K562 (cell line): Measurements from ENCODE around the gene BNC1. TPM values are rescaled to one million over a fixed set of nuclear protein-coding genes. Genes with fewer than 3 reads are reported as not detected.

Experiments
- ATAC-seq: fragments of 200-7000 bp; cut with Tn5 transposase; 3 replicates; pipeline ENCODE4 v1.9.1; 2020; ENCODE audit warnings: moderate library complexity
- BruUV-seq: library from RNA; stranded (reverse); fragments of 400-500 nt; replicated peaks from 2 replicates; lab custom pipeline; 2021; lab: Mats Ljungman, UMichigan
- CTCF ChIA-PET: fragments of 300-600 bp; formaldehyde crosslinking; extraction: SDS; loops from one replicate; lab custom pipeline; 2021; ENCODE audit warnings: low intra/inter-chr PET ratio; lab: Yijun Ruan, JAX
- POLR2A ChIA-PET: fragments of 300-600, 350-650 bp; sonication (Branson Sonifier 250); formaldehyde crosslinking; extraction: SDS; loops from one replicate; lab custom pipeline; 2021; ENCODE audit warnings: antibody characterized with exemption, inconsistent platforms; lab: Yijun Ruan, JAX
- DNase-seq, 4 experiments: peaks; one replicate each; pipeline versions ENCODE4 v3.0.0 to v3.0.0-alpha.2; 2011 to 2018; ENCODE audit warnings: low spot score in 3 of 4, mixed read lengths in 3 of 4; ENCODE audit errors: extremely low read depth in 1 of 4
- FAIRE-seq: peaks from 2 replicates; lab custom pipeline; 2011; peaks lifted over from hg19 to GRCh38; lab: Jason Lieb, UNC
- H2AFZ ChIP-seq: 2 replicates; pipeline ENCODE4 v1.6.0; 2011; ENCODE audit warnings: low read depth, low read length, control low read depth, inconsistent platforms
- H3K27ac ChIP-seq: fragments of 200-600 bp; 3 replicates; pipeline ENCODE4 v1.8.0; 2011; ENCODE audit warnings: low read depth, mild to moderate bottlenecking, control low read depth, inconsistent platforms, low read length, moderate library complexity, mixed read lengths; ENCODE audit errors: extremely low read depth
- H3K27me3 ChIP-seq, 2 experiments: fragments of 300-600 bp in 1 of 2; 2 replicates in 1 of 2; 3 replicates in 1 of 2; pipeline versions ENCODE4 v1.6.0 to v1.8.0; 2011; ENCODE audit warnings: inconsistent platforms in 2 of 2, low read length in 2 of 2, mild to moderate bottlenecking in 1 of 2, mixed read lengths in 1 of 2, moderate library complexity in 1 of 2; ENCODE audit not compliant: control insufficient read depth in 2 of 2, insufficient read depth in 2 of 2
- H3K36me3 ChIP-seq: fragments of 300-600 bp; 3 replicates; pipeline ENCODE4 v1.8.0; 2011; ENCODE audit warnings: mild to moderate bottlenecking, low read length, inconsistent platforms; ENCODE audit not compliant: control insufficient read depth, insufficient read depth
- H3K4me1 ChIP-seq, 2 experiments: fragments of 200-600 bp in 1 of 2; replicated peaks in 1 of 2; 2 replicates in 1 of 2; 3 replicates in 1 of 2; pipeline versions ENCODE4 v1.5.1 to v1.8.0; 2011; ENCODE audit warnings: inconsistent platforms in 2 of 2, low read length in 2 of 2, mild to moderate bottlenecking in 1 of 2, mixed read lengths in 1 of 2, moderate library complexity in 1 of 2; ENCODE audit not compliant: control insufficient read depth in 2 of 2, insufficient read depth in 2 of 2
- H3K4me2 ChIP-seq: 2 replicates; pipeline ENCODE4 v1.6.1; 2011; ENCODE audit warnings: low read length, control low read depth, inconsistent platforms, mixed read lengths; ENCODE audit not compliant: insufficient read depth
- H3K4me3 ChIP-seq: fragments of 200-600 bp; sonication (generic), shearing (Covaris generic); 2 replicates; pipeline ENCODE4 v1.5.1; 2016; ENCODE audit warnings: control low read depth, inconsistent platforms
- H3K79me2 ChIP-seq: fragments of 200-600 bp; 3 replicates; pipeline ENCODE4 v1.8.0; 2011; ENCODE audit warnings: low read length, inconsistent platforms; ENCODE audit not compliant: control insufficient read depth, insufficient read depth
- H3K9ac ChIP-seq, 2 experiments: 2 replicates each; pipeline versions ENCODE4 v1.6.0 to v1.6.1; 2011; ENCODE audit warnings: low read depth in 2 of 2, low read length in 2 of 2, control low read depth in 1 of 2, inconsistent platforms in 1 of 2, mild to moderate bottlenecking in 1 of 2, mixed read lengths in 1 of 2; ENCODE audit not compliant: insufficient read depth in 1 of 2
- H3K9me1 ChIP-seq: one replicate; pipeline ENCODE4 v1.6.0; 2011; ENCODE audit warnings: inconsistent platforms, mild to moderate bottlenecking, low read length, moderate library complexity; ENCODE audit not compliant: control insufficient read depth, insufficient read depth
- H3K9me3 ChIP-seq: replicated peaks from 2 replicates; pipeline ENCODE4 v1.5.1; 2011; ENCODE audit warnings: low read depth, low read length, inconsistent platforms; ENCODE audit not compliant: control insufficient read depth, insufficient read depth
- H4K20me1 ChIP-seq: replicated peaks from 2 replicates; pipeline ENCODE4 v1.6.1; 2011; ENCODE audit warnings: low read length, inconsistent platforms, mixed read lengths; ENCODE audit not compliant: control insufficient read depth, insufficient read depth
- ATF1 ChIP-seq, 2 experiments: fragments of 450-650 bp in 1 of 2; IDR thresholded peaks; 2 replicates each; pipeline ENCODE4 v1.6.1; 2016; ENCODE audit warnings: missing compliant biosample characterization in 1 of 2, missing genetic modification characterization in 1 of 2
- NFIC ChIP-seq: fragments of 450-650 bp; IDR thresholded peaks from 2 replicates; pipeline ENCODE4 v1.6.1; 2017; ENCODE audit warnings: mild to moderate bottlenecking, inconsistent platforms
- SMARCB1 ChIP-seq: IDR thresholded peaks from 2 replicates; pipeline ENCODE4 v1.6.1; 2011; ENCODE audit warnings: improper control_type of control experiment, low read depth; ENCODE audit not compliant: insufficient read length
- SNAPC5 ChIP-seq: fragments of 250-450 bp; sonication (Bioruptor Pico); IDR thresholded peaks from 2 replicates; pipeline ENCODE4 v1.8.0; 2021; ENCODE audit warnings: moderate library complexity, mild to moderate bottlenecking, inconsistent platforms
- STAT6 ChIP-seq: sonication (generic); formaldehyde crosslinking; IDR thresholded peaks from 2 replicates; pipeline ENCODE4 v1.8.1; 2023; ENCODE audit warnings: mild to moderate bottlenecking, missing genetic modification reagents
- TSHZ1 ChIP-seq: fragments of 250-450 bp; sonication (Bioruptor Pico); IDR thresholded peaks from 2 replicates; pipeline ENCODE4 v1.4.0; 2020; ENCODE audit warnings: mild to moderate bottlenecking, moderate library complexity
- UBTF ChIP-seq, 2 experiments: IDR thresholded peaks; 2 replicates each; pipeline ENCODE4 v1.6.1; 2012; ENCODE audit warnings: improper control_type of control experiment in 2 of 2, low read depth in 2 of 2, low read length in 2 of 2, borderline replicate concordance in 1 of 2
- ZNF24 ChIP-seq: fragments of 450-650 bp; IDR thresholded peaks from 2 replicates; pipeline ENCODE4 v1.6.1; 2016
- ZNF655 ChIP-seq: fragments of 250-450 bp; sonication (Bioruptor Pico); IDR thresholded peaks from 2 replicates; pipeline ENCODE4 v1.5.0; 2021
- ZNF740 ChIP-seq, 3 experiments: fragments of 200-800 bp in 1 of 3; sonication (Bioruptor generic) in 1 of 3; sonication (generic) in 1 of 3; formaldehyde crosslinking in 1 of 3; IDR thresholded peaks; 2 replicates each; pipeline versions ENCODE4 v1.6.1 to v1.8.0; 2016 to 2022; ENCODE audit warnings: mild to moderate bottlenecking in 2 of 3, missing compliant biosample characterization in 2 of 3, missing genetic modification characterization in 2 of 3, missing genetic modification reagents in 1 of 3
- WGBS: fragments of 100-300 bp; shearing (Covaris generic); methylation state at CpG from one replicate; pipeline ENCODE4 v1.1.6; 2016; ENCODE audit warnings: low coverage, mixed read lengths; ENCODE audit not compliant: insufficient coverage; ENCODE audit errors: missing lambda C conversion rate; 5-methylcytosine and 5-hydroxymethylcytosine counted together
- in situ Hi-C: fragments of 300-500 bp; cut with MboI; formaldehyde crosslinking; loops from 4 replicates; pipeline ENCODE4 v1.15.0; 2018; ENCODE audit warnings: inconsistent platforms, mixed read lengths
- intact Hi-C: fragments of 100-400 bp; cut with micrococcal nuclease; formaldehyde crosslinking; loops from 2 replicates; pipeline ENCODE4 v1.14.2; 2022
- polyA plus RNA-seq, 8 experiments: library from polyadenylated mRNA; depleted of rRNA in 4 of 8; stranded (reverse) in 5 of 8; unstranded in 3 of 8; fragments of >200 nt; fragmentation: Nextera tagmentation in 2 of 8; fragmentation: Illumina TruSeq in 1 of 8; extraction: Ambion mirVana in 2 of 8; extraction: Trizol in 1 of 8; gene quantifications; 2 replicates each; pipeline versions ENCODE4 v1.2.1 to v1.2.3, GENCODE V29; 2011 to 2014; ENCODE audit warnings: inconsistent platforms in 1 of 8, missing spikeins in 1 of 8
- total RNA-seq, 7 experiments: library from RNA; depleted of rRNA in 6 of 7; stranded (reverse); fragments of >200 nt in 6 of 7; fragmentation: Illumina TruSeq in 2 of 7; extraction: Trizol in 2 of 7; gene quantifications; 2 replicates each; pipeline versions ENCODE4 v1.2.1 to v1.2.3, GENCODE V29; 2011 to 2021; ENCODE audit warnings: low replicate concordance in 1 of 7

The BNC1 gene
- total and polyA plus RNA-seq, 9 of the 15 experiments (the other 6 are each of a cell fraction or from before 2014, with no cell fraction given): not detected

GRCh38 chr15:83312071-83312470 lies 27.6 kb upstream of the BNC1 start:
- CTCF ChIA-PET: no interaction called here
- TF ChIP-seq ZNF655 (CRISPR knock-in tag) (no peak), ZNF24 (no peak), SMARCB1 (no peak), ATF1 (CRISPR knock-in tag; IDR thresholded peaks at IDR 0.05) (no peak), ATF1 (tag; IDR thresholded peaks at IDR 0.05) (no peak), NFIC (no peak), ZNF740 (CRISPR knock-in tag; IDR thresholded peaks at IDR 0.05) (no peak), ZNF740 (tag; IDR thresholded peaks at IDR 0.05) (no peak), SNAPC5 (CRISPR knock-in tag) (no peak), TSHZ1 (CRISPR knock-in tag) (no peak), STAT6 (CRISPR knock-in tag) (no peak), UBTF (IDR thresholded peaks at IDR 0.05; ENCODE audit: borderline replicate concordance in 1 of 2, low read depth in 2 of 2, low read length in 2 of 2) (no peak)

More at GRCh38 chr15:83312071-83312470, 27.6 kb upstream of the BNC1 start:
- Histone ChIP-seq H3K36me3 (no peaks in the 10 kb centered on the region), H3K9ac (no peak overlapping the region), H3K4me1 (no peaks in the 10 kb centered on the region), H3K79me2 (no peaks in the 10 kb centered on the region), H2AFZ (no peak overlapping the region), H4K20me1 (no peaks in the 10 kb centered on the region), H3K27ac (no peak overlapping the region), H3K4me2 (no peak overlapping the region), H3K27me3 (peaks cover 4 to 15% of the 10 kb centered on the region in 2 experiments; a peak in 4 of 5 replicates), H3K9me3 (no peaks in the 10 kb centered on the region), H3K9me1 (no peaks in the 10 kb centered on the region), H3K4me3 (no peak overlapping the region)
- ATAC-seq (no peak), FAIRE-seq (no peak), DNase-seq (no peak)
- BruUV-seq: no TSS peak
- POLR2A ChIA-PET: no interaction called here
- 0% methylated on average over 1 of the region's 1 CpG for WGBS
- intact Hi-C loops (no loop called here), in situ Hi-C loops (no loop called here)
